H1 (cell line): ENCODE measurements around the gene LIAS. TPM values are rescaled to one million over a fixed set of nuclear protein-coding genes. Genes with fewer than 3 reads are reported as not detected.

ENCODE experiments used
- EP300 ChIP-seq, 2 experiments: IDR thresholded peaks; 1 replicate in 1 of 2; 2 replicates in 1 of 2; pipeline ENCODE4 v1.6.1; 2011 to 2012; ENCODE audit warnings: low read depth in 2 of 2, low read length in 2 of 2, mild to moderate bottlenecking in 2 of 2, borderline replicate concordance in 1 of 2, inconsistent platforms in 1 of 2, moderate library complexity in 1 of 2
- EZH2 ChIP-seq: fragments of 200-600 bp; sonication (generic); IDR thresholded peaks from 2 replicates; pipeline ENCODE4 v1.7.1; 2012; ENCODE audit warnings: low read depth, mild to moderate bottlenecking, moderate library complexity, low read length, inconsistent platforms; ENCODE audit not compliant: severe bottlenecking
- NANOG ChIP-seq: IDR thresholded peaks from 2 replicates; pipeline ENCODE4 v1.6.1; 2011; ENCODE audit warnings: low read length, low read depth, mild to moderate bottlenecking, inconsistent platforms; ENCODE audit not compliant: insufficient read depth, poor library complexity, severe bottlenecking
- RAD21 ChIP-seq, 2 experiments: IDR thresholded peaks in 1 of 2; conservative IDR thresholded peaks in 1 of 2; 2 replicates each; pipeline ENCODE4 v1.6.1; 2011; ENCODE audit warnings: low read depth in 2 of 2, low read length in 2 of 2, improper control_type of control experiment in 1 of 2, inconsistent platforms in 1 of 2, mild to moderate bottlenecking in 1 of 2, moderate library complexity in 1 of 2
- TEAD4 ChIP-seq: IDR thresholded peaks from 2 replicates; pipeline ENCODE4 v1.6.1; 2012; ENCODE audit warnings: low read depth, low read length, inconsistent platforms, mixed read lengths
- polyA plus RNA-seq, 7 experiments: library from polyadenylated mRNA; depleted of rRNA in 3 of 7; stranded (reverse) in 5 of 7; unstranded in 2 of 7; fragments of >200 nt in 5 of 7; fragments of 200-250 nt in 2 of 7; gene quantifications; 1 replicate in 5 of 7; 2 replicates in 1 of 7; 4 replicates in 1 of 7; pipeline versions ENCODE4 v1.2.1 to v1.2.3, GENCODE V29; 2011 to 2013; ENCODE audit warnings: missing spikeins in 2 of 7, mixed read lengths in 2 of 7
- total RNA-seq: library from RNA; stranded (reverse); fragmentation: NEBNext Ultra II Directional; extraction: Animal tissue kit (Norgen Biotek cat#: 25700); gene quantifications from 2 replicates; pipeline ENCODE4 v1.2.1, GENCODE V29; 2021

Gene LIAS
- total and polyA plus RNA-seq, 2 of the 8 experiments (the other 6 are each of a cell fraction or from before 2014, with no cell fraction given) = 10.5 to 24.9 TPM

DNA sequence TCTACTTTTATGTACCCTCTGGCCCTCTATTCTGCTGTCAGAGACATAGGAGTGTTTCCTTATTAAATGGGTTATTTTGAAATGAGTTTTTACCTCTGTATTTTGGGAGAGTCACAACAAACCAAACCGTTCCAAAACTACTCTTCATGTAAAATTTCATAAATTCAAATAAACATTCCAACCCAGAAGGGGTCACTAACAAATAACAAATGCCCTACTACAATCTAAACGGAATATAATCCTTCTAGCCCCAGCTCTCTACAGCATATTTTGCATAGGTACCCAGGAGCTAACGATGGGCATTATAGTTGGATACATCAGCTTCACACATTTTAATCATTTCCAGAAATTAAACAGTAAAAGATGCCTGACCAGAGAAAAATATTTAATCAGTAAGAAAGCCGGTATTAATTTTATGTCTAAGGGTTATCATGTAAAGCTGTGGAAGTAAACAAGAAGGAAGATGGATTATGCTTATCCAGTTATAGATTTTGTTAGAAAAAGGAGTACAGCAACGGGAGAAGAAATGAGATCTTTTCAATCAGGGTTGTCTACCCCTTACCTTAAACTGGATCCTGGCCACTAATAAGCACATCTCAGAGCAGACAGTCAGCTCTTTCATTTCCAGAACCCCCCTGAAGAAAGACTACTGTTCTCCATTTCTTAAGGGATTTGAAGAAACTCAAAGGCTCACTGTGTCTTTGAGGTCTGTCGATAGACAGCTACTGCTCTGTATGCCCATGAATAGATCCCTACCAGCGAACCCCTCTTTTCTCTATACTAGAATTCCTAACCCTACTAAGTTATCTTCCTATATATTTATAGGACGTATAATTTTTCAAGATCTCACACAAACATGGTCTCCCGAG is 67.2 kb downstream of the LIAS start (continued):
- TF ChIP-seq TEAD4 (no peak), EZH2 (no peak), NANOG (no peak), EP300 (IDR thresholded peaks at IDR 0.05; ENCODE audit: borderline replicate concordance in 1 of 2, low read depth in 2 of 2, low read length in 2 of 2) (no peak), RAD21 (IDR thresholded peaks at IDR 0.05 in 1 of 2, conservative IDR thresholded peaks at IDR 0.05 in 1 of 2; ENCODE audit: low read depth in 2 of 2, low read length in 2 of 2) (no peak)
